Kidney (tissue), 14 donors: ENCODE data around the gene MECR. TPM values are rescaled to one million over a fixed set of nuclear protein-coding genes. Genes with fewer than 3 reads are reported as not detected.

Experiments used
- DNase-seq, 5 donors: peaks; one replicate each; pipeline ENCODE4 v3.0.0-alpha.2; 2013 to 2020
- FAIRE-seq: peaks from 2 replicates; lab custom pipeline; 2012; peaks lifted over from hg19 to GRCh38; lab: Jason Lieb, UNC
- H3K27ac ChIP-seq, 2 donors: one replicate each; pipeline ENCODE4 v1.7.0; 2013; ENCODE audit warnings: low read depth in 2 of 2, low read length in 2 of 2, inconsistent platforms in 1 of 2
- H3K27me3 ChIP-seq: one replicate; pipeline ENCODE4 v1.7.1; 2013; ENCODE audit warnings: low read length, inconsistent platforms; ENCODE audit not compliant: control insufficient read depth, insufficient read depth
- H3K36me3 ChIP-seq, 3 donors: one replicate each; pipeline versions ENCODE4 v1.7.0 to v1.7.1; 2013; ENCODE audit warnings: low read length in 3 of 3, control low read depth in 1 of 3, inconsistent platforms in 1 of 3; ENCODE audit not compliant: insufficient read depth in 3 of 3, control insufficient read depth in 2 of 3
- H3K4me1 ChIP-seq, 3 donors: one replicate each; pipeline versions ENCODE4 v1.7.0 to v1.7.1; 2013; ENCODE audit warnings: low read length in 3 of 3, inconsistent platforms in 1 of 3, low read depth in 1 of 3; ENCODE audit not compliant: control insufficient read depth in 2 of 3, insufficient read depth in 2 of 3
- H3K4me3 ChIP-seq, 3 donors: one replicate each; pipeline versions ENCODE4 v1.7.0 to v1.8.1; 2013; ENCODE audit warnings: low read length in 3 of 3, control low read depth in 1 of 3, inconsistent platforms in 1 of 3
- H3K9ac ChIP-seq, 3 donors: one replicate each; pipeline versions ENCODE4 v1.7.0 to v1.7.1; 2013; ENCODE audit warnings: low read length in 3 of 3, control low read depth in 1 of 3, inconsistent platforms in 1 of 3
- H3K9me3 ChIP-seq, 3 donors: one replicate each; pipeline versions ENCODE4 v1.7.0 to v1.7.1; 2013; ENCODE audit warnings: low read length in 3 of 3, control low read depth in 1 of 3, inconsistent platforms in 1 of 3; ENCODE audit not compliant: control insufficient read depth in 2 of 3, insufficient read depth in 1 of 3
- CTCF ChIP-seq: IDR thresholded peaks from 3 replicates; pipeline ENCODE4 v1.5.1; 2012; ENCODE audit warnings: mild to moderate bottlenecking, moderate library complexity, borderline replicate concordance; ENCODE audit not compliant: insufficient read depth; ENCODE audit errors: extremely low read depth
- intact Hi-C: fragments of 100-400 bp; cut with DNase I; formaldehyde crosslinking; loops from one replicate; pipeline ENCODE4 v1.11.1; 2022
- polyA plus RNA-seq: library from polyadenylated mRNA; stranded (reverse); fragments of 350-450 nt; fragmentation: Illumina TruSeq; extraction: RNeasy Lipid Tissue Mini Kit (QIAGEN cat#74804); gene quantifications from one replicate; pipeline ENCODE4 v1.2.3, GENCODE V29; 2014; ENCODE audit warnings: low read depth, low replicate concordance; ENCODE audit not compliant: insufficient read depth
- total RNA-seq: library from RNA; stranded (reverse); fragmentation: NEBNext Ultra II Directional; extraction: Animal tissue kit (Norgen Biotek cat#: 25700); gene quantifications from one replicate; pipeline ENCODE4 v1.2.1, GENCODE V29; 2021
- donor health status: control.
- donor health status: control.
- donor health status: control.
- donor health status: control.
- donor health status: control.
- donor health status: DM: yes; HTN: yes; CAD: no.
- donor health status: Normal renal cell carcinoma (clear cell type).

The MECR gene
- total and polyA plus RNA-seq, 2 donors from 2014 or later, result 27.7 to 42.6 TPM

GRCh38 chr1:29239142-29239541 is 8.4 kb upstream of the MECR start:
- no peak for FAIRE-seq
- Histone ChIP-seq H3K4me1 (peaks cover 0 to 18% (median 4%) of the 10 kb centered on the region in 3 donors), H3K36me3 (no peaks in the 10 kb centered on the region), H3K4me3 (no peak overlapping the region), H3K9me3 (no peaks in the 10 kb centered on the region), H3K27ac (no peak overlapping the region), H3K27me3 (peaks cover 5% of the 10 kb centered on the region), H3K9ac (no peak overlapping the region)
- no peak for TF ChIP-seq CTCF
- DNase-seq, result peak; percentile 39 to 88 (median 55)
- intact Hi-C loops, result loop anchor here (10.0 kb wide), 1 partner anchor 1466 kb away; no protein-coding TSS in a partner anchor

- DNase-seq, result peak in 1 of 5 donors; percentile 10
- Histone ChIP-seq H3K9ac (no peak overlapping the region), H3K4me3 (no peak overlapping the region), H3K27me3 (peaks cover 5% of the 10 kb centered on the region), H3K36me3 (no peaks in the 10 kb centered on the region), H3K27ac (no peak overlapping the region), H3K4me1 (peaks cover 0 to 18% (median 4%) of the 10 kb centered on the region in 3 donors), H3K9me3 (no peaks in the 10 kb centered on the region)
- no peak for TF ChIP-seq CTCF
- no peak for FAIRE-seq
- intact Hi-C loops, result loop anchor here (10.0 kb wide), 1 partner anchor 1466 kb away; no protein-coding TSS in a partner anchor
Observed at GRCh38 chr1:29238620-29239002, 7.9 kb upstream of the MECR start.

GRCh38 chr1:29237852-29238619 is 7.3 kb upstream of the MECR start:
- intact Hi-C loops, result loop anchor here (10.0 kb wide), 1 partner anchor 1467 kb away; no protein-coding TSS in a partner anchor
- no peaks in the 10 kb centered on the region for H3K36me3 ChIP-seq
- FAIRE-seq (no peak), DNase-seq (peak; percentile 48 to 86 (median 59))
- H3K4me3 ChIP-seq, result peak overlapping the region; percentile 52 to 64 (median 64)
- peaks cover 5% of the 10 kb centered on the region for H3K27me3 ChIP-seq
- H3K4me1 ChIP-seq, result peaks cover 0 to 18% (median 4%) of the 10 kb centered on the region in 3 donors
- TF ChIP-seq CTCF, result no peak
- H3K9me3 ChIP-seq, result no peaks in the 10 kb centered on the region
- H3K27ac ChIP-seq, result no peak overlapping the region
- peak overlapping the region in 2 of 3 donors; percentile 10 to 40 for H3K9ac ChIP-seq
